ENCODE data around the gene NUP37. TPM values are rescaled to one million over a fixed set of nuclear protein-coding genes. Genes with fewer than 3 reads are reported as not detected.

The NUP37 gene
- total RNA-seq, 1 experiment from 2014 or later = 77.5 TPM

DNA sequence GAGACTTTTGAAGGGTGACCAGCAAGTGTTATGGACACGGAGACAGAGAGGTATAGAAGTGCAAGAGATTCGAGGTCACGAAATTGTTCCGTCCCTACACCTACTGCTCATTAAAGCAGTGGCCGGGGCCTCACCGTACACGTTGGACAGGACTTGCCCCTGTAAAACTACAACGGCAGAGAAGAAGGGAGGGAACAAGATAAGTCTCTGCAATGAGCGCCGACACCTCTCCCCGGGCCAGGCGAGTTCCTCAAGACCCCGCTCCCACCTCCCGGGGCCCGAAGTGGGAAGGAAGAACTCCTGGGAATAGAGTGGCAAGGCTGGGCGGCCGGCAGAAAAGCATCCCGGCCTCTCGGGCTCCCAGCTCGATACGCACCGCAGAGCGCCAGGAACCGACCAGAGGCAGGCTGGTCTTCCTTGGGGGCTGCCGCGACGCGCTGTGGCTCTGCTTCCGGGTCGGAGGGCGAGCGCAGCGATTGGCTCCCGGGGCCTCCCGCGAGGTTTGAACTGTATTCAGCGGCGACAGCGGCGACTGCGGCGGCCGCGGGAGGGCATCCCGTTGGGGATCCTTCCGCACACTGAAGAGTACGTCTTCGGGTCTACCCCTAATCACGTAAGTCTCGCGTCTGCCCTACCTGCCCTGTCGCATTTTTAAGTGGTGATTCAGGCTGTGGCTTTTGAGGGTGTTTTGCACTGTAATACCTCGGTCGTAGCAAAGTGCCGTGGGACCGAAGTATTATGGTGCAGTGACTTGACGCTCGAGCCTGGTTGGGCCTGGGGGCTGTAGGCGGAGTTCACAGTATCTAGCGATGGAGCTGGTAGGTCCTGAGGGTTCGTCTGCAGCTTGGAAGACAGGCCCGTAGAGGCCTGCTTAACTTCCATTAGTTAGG lies at the start of gene NUP37, which contains the start of gene PARPBP (continued):
- TF ChIP-seq, protein P1, sequence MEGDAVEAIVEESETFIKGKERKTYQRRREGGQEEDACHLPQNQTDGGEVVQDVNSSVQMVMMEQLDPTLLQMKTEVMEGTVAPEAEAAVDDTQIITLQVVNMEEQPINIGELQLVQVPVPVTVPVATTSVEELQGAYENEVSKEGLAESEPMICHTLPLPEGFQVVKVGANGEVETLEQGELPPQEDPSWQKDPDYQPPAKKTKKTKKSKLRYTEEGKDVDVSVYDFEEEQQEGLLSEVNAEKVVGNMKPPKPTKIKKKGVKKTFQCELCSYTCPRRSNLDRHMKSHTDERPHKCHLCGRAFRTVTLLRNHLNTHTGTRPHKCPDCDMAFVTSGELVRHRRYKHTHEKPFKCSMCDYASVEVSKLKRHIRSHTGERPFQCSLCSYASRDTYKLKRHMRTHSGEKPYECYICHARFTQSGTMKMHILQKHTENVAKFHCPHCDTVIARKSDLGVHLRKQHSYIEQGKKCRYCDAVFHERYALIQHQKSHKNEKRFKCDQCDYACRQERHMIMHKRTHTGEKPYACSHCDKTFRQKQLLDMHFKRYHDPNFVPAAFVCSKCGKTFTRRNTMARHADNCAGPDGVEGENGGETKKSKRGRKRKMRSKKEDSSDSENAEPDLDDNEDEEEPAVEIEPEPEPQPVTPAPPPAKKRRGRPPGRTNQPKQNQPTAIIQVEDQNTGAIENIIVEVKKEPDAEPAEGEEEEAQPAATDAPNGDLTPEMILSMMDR (IDR thresholded peaks at IDR 0.05 in 2 of 3, conservative IDR thresholded peaks at IDR 0.05 in 1 of 3; ENCODE audit: borderline replicate concordance in 1 of 3, insufficient read depth in 1 of 3, low read depth in 2 of 3, low read length in 2 of 3) = no peak
- no peak for TF ChIP-seq EGR1 (IDR thresholded peaks at IDR 0.05; ENCODE audit: low read depth)
- TF ChIP-seq, protein P2, sequence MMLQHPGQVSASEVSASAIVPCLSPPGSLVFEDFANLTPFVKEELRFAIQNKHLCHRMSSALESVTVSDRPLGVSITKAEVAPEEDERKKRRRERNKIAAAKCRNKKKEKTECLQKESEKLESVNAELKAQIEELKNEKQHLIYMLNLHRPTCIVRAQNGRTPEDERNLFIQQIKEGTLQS (IDR thresholded peaks at IDR 0.05) = no peak
- TF ChIP-seq SIN3A (IDR thresholded peaks at IDR 0.05; ENCODE audit: low read depth) = peak; percentile 97
- TF ChIP-seq POLR2AphosphoS5 (IDR thresholded peaks at IDR 0.05; ENCODE audit: low read depth, low read length) = peak; percentile 97
- no peak for TF ChIP-seq RAD21 (IDR thresholded peaks at IDR 0.05; ENCODE audit: low read depth)

DNA sequence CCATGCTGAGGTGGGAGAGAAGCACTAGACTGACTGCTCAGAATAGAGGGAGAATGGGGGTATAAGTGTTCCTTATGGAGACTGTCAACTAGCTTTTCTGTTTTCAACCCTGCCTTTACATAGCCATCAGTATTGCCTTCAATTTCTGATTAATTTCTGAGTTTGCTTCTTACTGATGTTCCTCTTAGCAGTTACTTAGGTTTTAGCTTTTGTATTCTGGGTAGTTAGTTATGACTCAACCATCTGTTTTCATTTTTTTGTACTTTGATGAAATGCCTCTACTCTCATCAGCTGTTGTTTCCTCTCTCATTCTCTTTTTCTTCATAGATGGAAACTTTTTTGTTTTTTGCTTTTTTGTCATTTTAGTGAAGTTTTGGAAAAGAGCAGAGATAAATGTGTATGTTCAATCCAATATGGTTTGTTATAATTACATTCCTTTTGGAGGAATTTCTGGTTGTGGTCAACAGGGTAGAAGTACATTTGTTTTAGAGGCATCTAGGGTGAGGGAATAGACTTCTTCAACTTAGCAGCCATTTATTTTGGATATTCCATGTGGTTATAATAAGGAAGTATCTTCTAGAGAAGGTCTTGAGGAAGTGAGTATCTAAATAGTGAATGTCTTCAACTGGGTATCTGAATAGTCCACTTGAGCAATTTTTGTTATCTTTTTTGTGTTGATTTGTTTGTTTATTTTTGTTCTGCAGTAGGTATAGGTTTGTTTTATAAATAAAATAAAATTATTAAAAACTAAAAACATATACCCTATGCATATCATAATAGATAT lies 48.1 kb upstream of the NUP37 start:
- no peaks in the 10 kb centered on the region for H4K20me1 ChIP-seq (ENCODE audit: insufficient read depth)
- no peaks in the 10 kb centered on the region for H3K9me2 ChIP-seq (ENCODE audit: insufficient read depth)
- POLR2A ChIA-PET = no interaction called here
- H3K9ac ChIP-seq (ENCODE audit: low read length) = no peak overlapping the region
- intact Hi-C loops (cut with micrococcal nuclease) = no loop called here
- H3K36me3 ChIP-seq (ENCODE audit: control insufficient read depth in 1 of 2, insufficient read depth in 2 of 2, low read length in 2 of 2) = peaks cover 0 to 7% of the 10 kb centered on the region in 2 experiments; a peak in 2 of 4 replicates
- no peak overlapping the region for H2AFZ ChIP-seq (ENCODE audit: low read depth, low read length, poor library complexity, severe bottlenecking)
- H3K4me2 ChIP-seq (ENCODE audit: low read length) = no peak overlapping the region
- H3K4me1 ChIP-seq (ENCODE audit: control insufficient read depth in 1 of 2, insufficient read depth in 2 of 2, low read length in 2 of 2) = no peaks in the 10 kb centered on the region
- H3K4me3 ChIP-seq (replicated peaks in 1 of 2; ENCODE audit: low read depth in 1 of 2, low read length in 2 of 2) = no peak overlapping the region
- ATAC-seq (no peak), DNase-seq (ENCODE audit: low read depth, low spot score) (no peak)
- H3K27ac ChIP-seq (ENCODE audit: low read depth, low read length) = no peak overlapping the region
- RAD21 ChIA-PET (ENCODE audit: low non-redundant PET in 1 of 2, low total read pairs in 2 of 2, uncharacterized antibody in 2 of 2, unreplicated experiment in 2 of 2) = no interaction called here
- CTCF ChIA-PET = no interaction called here
- no peaks in the 10 kb centered on the region for H3K79me2 ChIP-seq (ENCODE audit: insufficient read depth, low read length)
- H3K27me3 ChIP-seq (ENCODE audit: insufficient read depth, low read length) = no peaks in the 10 kb centered on the region
- no TSS peak for BruUV-seq (replicated peaks)
- no peaks in the 10 kb centered on the region for H3K9me3 ChIP-seq (ENCODE audit: control insufficient read depth in 1 of 2, insufficient read depth in 1 of 2, low read depth in 1 of 2, low read length in 2 of 2)
- TF ChIP-seq, protein P1 (IDR thresholded peaks at IDR 0.05 in 2 of 3, conservative IDR thresholded peaks at IDR 0.05 in 1 of 3; ENCODE audit: borderline replicate concordance in 1 of 3, insufficient read depth in 1 of 3, low read depth in 2 of 3, low read length in 2 of 3) = no peak
- no peak for TF ChIP-seq SRF (IDR thresholded peaks at IDR 0.05; ENCODE audit: low read depth)
- TF ChIP-seq POLR2AphosphoS5 (IDR thresholded peaks at IDR 0.05; ENCODE audit: low read depth, low read length) = no peak
- no peak for TF ChIP-seq ELF1 (IDR thresholded peaks at IDR 0.05; ENCODE audit: borderline replicate concordance, low read depth)
- TF ChIP-seq EZH2 (IDR thresholded peaks at IDR 0.05) = no peak
- TF ChIP-seq CEBPB (IDR thresholded peaks at IDR 0.05; ENCODE audit: low read depth) = no peak
- TF ChIP-seq, protein P3, sequence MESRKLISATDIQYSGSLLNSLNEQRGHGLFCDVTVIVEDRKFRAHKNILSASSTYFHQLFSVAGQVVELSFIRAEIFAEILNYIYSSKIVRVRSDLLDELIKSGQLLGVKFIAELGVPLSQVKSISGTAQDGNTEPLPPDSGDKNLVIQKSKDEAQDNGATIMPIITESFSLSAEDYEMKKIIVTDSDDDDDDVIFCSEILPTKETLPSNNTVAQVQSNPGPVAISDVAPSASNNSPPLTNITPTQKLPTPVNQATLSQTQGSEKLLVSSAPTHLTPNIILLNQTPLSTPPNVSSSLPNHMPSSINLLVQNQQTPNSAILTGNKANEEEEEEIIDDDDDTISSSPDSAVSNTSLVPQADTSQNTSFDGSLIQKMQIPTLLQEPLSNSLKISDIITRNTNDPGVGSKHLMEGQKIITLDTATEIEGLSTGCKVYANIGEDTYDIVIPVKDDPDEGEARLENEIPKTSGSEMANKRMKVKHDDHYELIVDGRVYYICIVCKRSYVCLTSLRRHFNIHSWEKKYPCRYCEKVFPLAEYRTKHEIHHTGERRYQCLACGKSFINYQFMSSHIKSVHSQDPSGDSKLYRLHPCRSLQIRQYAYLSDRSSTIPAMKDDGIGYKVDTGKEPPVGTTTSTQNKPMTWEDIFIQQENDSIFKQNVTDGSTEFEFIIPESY (IDR thresholded peaks at IDR 0.05; ENCODE audit: extremely low read depth, insufficient replicate concordance, low read length) = no peak
- TF ChIP-seq EGR1 (IDR thresholded peaks at IDR 0.05; ENCODE audit: low read depth) = no peak
- TF ChIP-seq ZNF274 (IDR thresholded peaks at IDR 0.05; ENCODE audit: low read depth, low read length) = no peak
- no peak for TF ChIP-seq POLR2A (IDR thresholded peaks at IDR 0.05; ENCODE audit: borderline replicate concordance, extremely low read depth, insufficient read depth, insufficient read length)
- no peak for TF ChIP-seq FOSL1 (IDR thresholded peaks at IDR 0.05; ENCODE audit: low read depth)
- TF ChIP-seq SIN3A (IDR thresholded peaks at IDR 0.05; ENCODE audit: low read depth) = no peak
- no peak for TF ChIP-seq SP1 (IDR thresholded peaks at IDR 0.05; ENCODE audit: low read depth)
- TF ChIP-seq RAD21 (IDR thresholded peaks at IDR 0.05; ENCODE audit: low read depth) = no peak

Measured in HCT116 (cell line).